DND-41 (cell line): ENCODE measurements around the gene IDH2.

Experiments
- CTCF ChIP-seq: IDR thresholded peaks from 2 replicates; pipeline ENCODE4 v1.5.1; 2012; ENCODE audit warnings: borderline replicate concordance, low read length, moderate library complexity, mild to moderate bottlenecking; ENCODE audit not compliant: poor library complexity, severe bottlenecking; ENCODE audit errors: extremely low read depth
- EZH2 ChIP-seq: IDR thresholded peaks from 3 replicates; pipeline ENCODE4 v1.6.1; 2012; ENCODE audit warnings: borderline replicate concordance, low read depth, mild to moderate bottlenecking, moderate library complexity, low read length, inconsistent platforms; ENCODE audit not compliant: severe bottlenecking

- TF ChIP-seq CTCF, result no peak
- TF ChIP-seq EZH2, result no peak
These were observed 25.6 kb downstream of the IDH2 start for GRCh38 chr15:90076716-90077115.
